K562 (cell line): ENCODE results near the gene USH2A. TPM values are rescaled to one million over a fixed set of nuclear protein-coding genes. Genes with fewer than 3 reads are reported as not detected.

Experiments used
- ATAC-seq: fragments of 200-7000 bp; cut with Tn5 transposase; 3 replicates; pipeline ENCODE4 v1.9.1; 2020; ENCODE audit warnings: moderate library complexity
- BruUV-seq: library from RNA; stranded (reverse); fragments of 400-500 nt; replicated peaks from 2 replicates; lab custom pipeline; 2021; lab: Mats Ljungman, UMichigan
- CTCF ChIA-PET: fragments of 300-600 bp; formaldehyde crosslinking; extraction: SDS; loops from one replicate; lab custom pipeline; 2021; ENCODE audit warnings: low intra/inter-chr PET ratio; lab: Yijun Ruan, JAX
- POLR2A ChIA-PET: fragments of 300-600, 350-650 bp; sonication (Branson Sonifier 250); formaldehyde crosslinking; extraction: SDS; loops from one replicate; lab custom pipeline; 2021; ENCODE audit warnings: antibody characterized with exemption, inconsistent platforms; lab: Yijun Ruan, JAX
- DNase-seq, 4 experiments: peaks; one replicate each; pipeline versions ENCODE4 v3.0.0 to v3.0.0-alpha.2; 2011 to 2018; ENCODE audit warnings: low spot score in 3 of 4, mixed read lengths in 3 of 4; ENCODE audit errors: extremely low read depth in 1 of 4
- FAIRE-seq: peaks from 2 replicates; lab custom pipeline; 2011; peaks lifted over from hg19 to GRCh38; lab: Jason Lieb, UNC
- H2AFZ ChIP-seq: 2 replicates; pipeline ENCODE4 v1.6.0; 2011; ENCODE audit warnings: low read depth, low read length, control low read depth, inconsistent platforms
- H3K27ac ChIP-seq: fragments of 200-600 bp; 3 replicates; pipeline ENCODE4 v1.8.0; 2011; ENCODE audit warnings: low read depth, mild to moderate bottlenecking, control low read depth, inconsistent platforms, low read length, moderate library complexity, mixed read lengths; ENCODE audit errors: extremely low read depth
- H3K27me3 ChIP-seq, 2 experiments: fragments of 300-600 bp in 1 of 2; 2 replicates in 1 of 2; 3 replicates in 1 of 2; pipeline versions ENCODE4 v1.6.0 to v1.8.0; 2011; ENCODE audit warnings: inconsistent platforms in 2 of 2, low read length in 2 of 2, mild to moderate bottlenecking in 1 of 2, mixed read lengths in 1 of 2, moderate library complexity in 1 of 2; ENCODE audit not compliant: control insufficient read depth in 2 of 2, insufficient read depth in 2 of 2
- H3K36me3 ChIP-seq: fragments of 300-600 bp; 3 replicates; pipeline ENCODE4 v1.8.0; 2011; ENCODE audit warnings: mild to moderate bottlenecking, low read length, inconsistent platforms; ENCODE audit not compliant: control insufficient read depth, insufficient read depth
- H3K4me1 ChIP-seq, 2 experiments: fragments of 200-600 bp in 1 of 2; replicated peaks in 1 of 2; 2 replicates in 1 of 2; 3 replicates in 1 of 2; pipeline versions ENCODE4 v1.5.1 to v1.8.0; 2011; ENCODE audit warnings: inconsistent platforms in 2 of 2, low read length in 2 of 2, mild to moderate bottlenecking in 1 of 2, mixed read lengths in 1 of 2, moderate library complexity in 1 of 2; ENCODE audit not compliant: control insufficient read depth in 2 of 2, insufficient read depth in 2 of 2
- H3K4me2 ChIP-seq: 2 replicates; pipeline ENCODE4 v1.6.1; 2011; ENCODE audit warnings: low read length, control low read depth, inconsistent platforms, mixed read lengths; ENCODE audit not compliant: insufficient read depth
- H3K4me3 ChIP-seq: fragments of 200-600 bp; sonication (generic), shearing (Covaris generic); 2 replicates; pipeline ENCODE4 v1.5.1; 2016; ENCODE audit warnings: control low read depth, inconsistent platforms
- H3K79me2 ChIP-seq: fragments of 200-600 bp; 3 replicates; pipeline ENCODE4 v1.8.0; 2011; ENCODE audit warnings: low read length, inconsistent platforms; ENCODE audit not compliant: control insufficient read depth, insufficient read depth
- H3K9ac ChIP-seq, 2 experiments: 2 replicates each; pipeline versions ENCODE4 v1.6.0 to v1.6.1; 2011; ENCODE audit warnings: low read depth in 2 of 2, low read length in 2 of 2, control low read depth in 1 of 2, inconsistent platforms in 1 of 2, mild to moderate bottlenecking in 1 of 2, mixed read lengths in 1 of 2; ENCODE audit not compliant: insufficient read depth in 1 of 2
- H3K9me1 ChIP-seq: one replicate; pipeline ENCODE4 v1.6.0; 2011; ENCODE audit warnings: inconsistent platforms, mild to moderate bottlenecking, low read length, moderate library complexity; ENCODE audit not compliant: control insufficient read depth, insufficient read depth
- H3K9me3 ChIP-seq: replicated peaks from 2 replicates; pipeline ENCODE4 v1.5.1; 2011; ENCODE audit warnings: low read depth, low read length, inconsistent platforms; ENCODE audit not compliant: control insufficient read depth, insufficient read depth
- H4K20me1 ChIP-seq: replicated peaks from 2 replicates; pipeline ENCODE4 v1.6.1; 2011; ENCODE audit warnings: low read length, inconsistent platforms, mixed read lengths; ENCODE audit not compliant: control insufficient read depth, insufficient read depth
- DMBX1 ChIP-seq: fragments of 250-450 bp; sonication (Bioruptor Pico); IDR thresholded peaks from 2 replicates; pipeline ENCODE4 v1.8.0; 2022; ENCODE audit warnings: inconsistent platforms, mild to moderate bottlenecking, moderate library complexity, borderline replicate concordance
- EWSR1 ChIP-seq: fragments of 450-650 bp; IDR thresholded peaks from 2 replicates; pipeline ENCODE4 v1.6.1; 2018; ENCODE audit warnings: borderline replicate concordance, mild to moderate bottlenecking, low read depth, moderate library complexity; ENCODE audit not compliant: partially characterized antibody
- GABPB2 ChIP-seq: fragments of 250-450 bp; sonication (Bioruptor Pico); conservative IDR thresholded peaks from 2 replicates; pipeline ENCODE4 v1.5.1; 2021; ENCODE audit warnings: mild to moderate bottlenecking
- GTF2F1 ChIP-seq: IDR thresholded peaks from 2 replicates; pipeline ENCODE4 v1.6.1; 2011; ENCODE audit warnings: low read depth, low read length, improper control_type of control experiment
- ILK ChIP-seq: fragments of 450-650 bp; IDR thresholded peaks from 2 replicates; pipeline ENCODE4 v1.6.1; 2016; ENCODE audit warnings: missing genetic modification characterization, low read depth, mild to moderate bottlenecking, missing compliant biosample characterization, moderate library complexity, borderline replicate concordance
- POLR2AphosphoS2 ChIP-seq: IDR thresholded peaks from 2 replicates; pipeline ENCODE4 v1.6.1; 2012; ENCODE audit warnings: low read length, improper control_type of control experiment
- RBM39 ChIP-seq: fragments of 200-400 bp; formaldehyde crosslinking; optimal IDR thresholded peaks from 2 replicates; pipeline ENCODE3; 2018; ENCODE audit warnings: low read depth, low read length
- SMARCB1 ChIP-seq: IDR thresholded peaks from 2 replicates; pipeline ENCODE4 v1.6.1; 2011; ENCODE audit warnings: improper control_type of control experiment, low read depth; ENCODE audit not compliant: insufficient read length
- TAL1 ChIP-seq: fragments of 450-650 bp; IDR thresholded peaks from 2 replicates; pipeline ENCODE4 v1.6.1; 2016; ENCODE audit warnings: mild to moderate bottlenecking
- ZKSCAN8 ChIP-seq: fragments of 200-800 bp; sonication (Bioruptor generic); IDR thresholded peaks from 2 replicates; pipeline ENCODE4 v1.6.1; 2016; ENCODE audit warnings: missing genetic modification characterization, missing compliant biosample characterization
- ZNF253 ChIP-seq: fragments of 250-450 bp; sonication (Bioruptor Pico); conservative IDR thresholded peaks from 2 replicates; pipeline ENCODE4 v1.6.1; 2021; ENCODE audit warnings: mild to moderate bottlenecking
- ZNF584 ChIP-seq: fragments of 200-800 bp; sonication (Bioruptor generic); IDR thresholded peaks from 2 replicates; pipeline ENCODE4 v1.6.1; 2016; ENCODE audit warnings: low read depth, mild to moderate bottlenecking, missing genetic modification characterization, missing compliant biosample characterization
- ZNF696 ChIP-seq: fragments of 250-450 bp; sonication (Bioruptor Pico); conservative IDR thresholded peaks from 2 replicates; pipeline ENCODE4 v1.4.0; 2020; ENCODE audit warnings: mild to moderate bottlenecking, moderate library complexity
- ZNF79 ChIP-seq: fragments of 250-450 bp; sonication (Bioruptor Pico); IDR thresholded peaks from 2 replicates; pipeline ENCODE4 v1.4.0; 2020; ENCODE audit warnings: low read depth, mild to moderate bottlenecking, moderate library complexity
- in situ Hi-C: fragments of 300-500 bp; cut with MboI; formaldehyde crosslinking; loops from 4 replicates; pipeline ENCODE4 v1.15.0; 2018; ENCODE audit warnings: inconsistent platforms, mixed read lengths
- intact Hi-C: fragments of 100-400 bp; cut with micrococcal nuclease; formaldehyde crosslinking; loops from 2 replicates; pipeline ENCODE4 v1.14.2; 2022
- polyA plus RNA-seq, 8 experiments: library from polyadenylated mRNA; depleted of rRNA in 4 of 8; stranded (reverse) in 5 of 8; unstranded in 3 of 8; fragments of >200 nt; fragmentation: Nextera tagmentation in 2 of 8; fragmentation: Illumina TruSeq in 1 of 8; extraction: Ambion mirVana in 2 of 8; extraction: Trizol in 1 of 8; gene quantifications; 2 replicates each; pipeline versions ENCODE4 v1.2.1 to v1.2.3, GENCODE V29; 2011 to 2014; ENCODE audit warnings: inconsistent platforms in 1 of 8, missing spikeins in 1 of 8
- total RNA-seq, 7 experiments: library from RNA; depleted of rRNA in 6 of 7; stranded (reverse); fragments of >200 nt in 6 of 7; fragmentation: Illumina TruSeq in 2 of 7; extraction: Trizol in 2 of 7; gene quantifications; 2 replicates each; pipeline versions ENCODE4 v1.2.1 to v1.2.3, GENCODE V29; 2011 to 2021; ENCODE audit warnings: low replicate concordance in 1 of 7
- TF ChIP-seq, protein P1 (sequence below): sonication (generic); formaldehyde crosslinking; IDR thresholded peaks from 2 replicates; pipeline ENCODE4 v1.8.1; 2023; ENCODE audit warnings: mild to moderate bottlenecking, missing genetic modification reagents, moderate library complexity
- TF ChIP-seq, protein P2 (sequence below): fragments of 450-650 bp; formaldehyde crosslinking; IDR thresholded peaks from 2 replicates; pipeline ENCODE4 v1.4.0; 2020; ENCODE audit warnings: mild to moderate bottlenecking
- TF ChIP-seq, protein P3 (sequence below), 2 experiments: fragments of 450-650 bp; IDR thresholded peaks; 2 replicates each; pipeline ENCODE4 v1.6.1; 2016

USH2A gene
- total and polyA plus RNA-seq, 9 of the 15 experiments (the other 6 are each of a cell fraction or from before 2014, with no cell fraction given) = under 0.01 TPM; not detected in 7

DNA sequence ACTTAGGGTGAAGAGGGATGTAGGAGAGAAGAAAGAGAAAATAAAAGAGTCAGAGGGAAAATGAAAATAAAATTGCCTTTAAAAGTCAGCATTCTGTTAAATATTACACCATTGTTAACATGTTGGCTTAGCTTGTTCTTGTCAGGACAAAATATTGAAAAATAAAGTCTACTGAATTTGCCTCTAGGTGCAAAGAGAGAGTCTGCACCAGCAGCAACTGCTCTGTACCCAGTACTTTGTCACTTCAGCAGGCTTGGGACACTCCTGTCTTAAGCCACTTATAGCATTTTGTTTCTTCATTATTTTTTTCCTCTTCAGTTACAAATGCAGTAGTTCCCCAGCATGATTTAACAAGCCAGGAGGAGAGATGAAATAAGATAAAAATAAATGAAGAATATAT, 11.0 kb upstream of the USH2A start:
- H3K27me3 ChIP-seq = no peaks in the 10 kb centered on the region
- H4K20me1 ChIP-seq = no peaks in the 10 kb centered on the region
- H3K4me1 ChIP-seq = no peaks in the 10 kb centered on the region
- H3K4me3 ChIP-seq = no peak overlapping the region
- ATAC-seq (no peak), DNase-seq (no peak), FAIRE-seq (no peak)
- intact Hi-C loops (no loop called here), in situ Hi-C loops (no loop called here)
- no peak overlapping the region for H3K4me2 ChIP-seq
- H3K27ac ChIP-seq = no peak overlapping the region
- ChIA-PET CTCF (no interaction called here), POLR2A (no interaction called here)
- H2AFZ ChIP-seq = no peak overlapping the region
- BruUV-seq = no TSS peak
- no peak overlapping the region for H3K9ac ChIP-seq
- H3K36me3 ChIP-seq = no peaks in the 10 kb centered on the region
- no peaks in the 10 kb centered on the region; the same call in 1 of the 2 replicates for H3K9me3 ChIP-seq
- H3K9me1 ChIP-seq = no peaks in the 10 kb centered on the region
- no peaks in the 10 kb centered on the region for H3K79me2 ChIP-seq
- TF ChIP-seq, protein P1, sequence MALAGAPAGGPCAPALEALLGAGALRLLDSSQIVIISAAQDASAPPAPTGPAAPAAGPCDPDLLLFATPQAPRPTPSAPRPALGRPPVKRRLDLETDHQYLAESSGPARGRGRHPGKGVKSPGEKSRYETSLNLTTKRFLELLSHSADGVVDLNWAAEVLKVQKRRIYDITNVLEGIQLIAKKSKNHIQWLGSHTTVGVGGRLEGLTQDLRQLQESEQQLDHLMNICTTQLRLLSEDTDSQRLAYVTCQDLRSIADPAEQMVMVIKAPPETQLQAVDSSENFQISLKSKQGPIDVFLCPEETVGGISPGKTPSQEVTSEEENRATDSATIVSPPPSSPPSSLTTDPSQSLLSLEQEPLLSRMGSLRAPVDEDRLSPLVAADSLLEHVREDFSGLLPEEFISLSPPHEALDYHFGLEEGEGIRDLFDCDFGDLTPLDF = no peak
- no peak for TF ChIP-seq ZNF253 (CRISPR knock-in tag)
- TF ChIP-seq, protein P2, sequence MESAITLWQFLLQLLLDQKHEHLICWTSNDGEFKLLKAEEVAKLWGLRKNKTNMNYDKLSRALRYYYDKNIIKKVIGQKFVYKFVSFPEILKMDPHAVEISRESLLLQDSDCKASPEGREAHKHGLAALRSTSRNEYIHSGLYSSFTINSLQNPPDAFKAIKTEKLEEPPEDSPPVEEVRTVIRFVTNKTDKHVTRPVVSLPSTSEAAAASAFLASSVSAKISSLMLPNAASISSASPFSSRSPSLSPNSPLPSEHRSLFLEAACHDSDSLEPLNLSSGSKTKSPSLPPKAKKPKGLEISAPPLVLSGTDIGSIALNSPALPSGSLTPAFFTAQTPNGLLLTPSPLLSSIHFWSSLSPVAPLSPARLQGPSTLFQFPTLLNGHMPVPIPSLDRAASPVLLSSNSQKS = no peak
- TF ChIP-seq SMARCB1 = no peak
- no peak for TF ChIP-seq POLR2AphosphoS2
- TF ChIP-seq DMBX1 (CRISPR knock-in tag) = no peak
- TF ChIP-seq, protein P3, sequence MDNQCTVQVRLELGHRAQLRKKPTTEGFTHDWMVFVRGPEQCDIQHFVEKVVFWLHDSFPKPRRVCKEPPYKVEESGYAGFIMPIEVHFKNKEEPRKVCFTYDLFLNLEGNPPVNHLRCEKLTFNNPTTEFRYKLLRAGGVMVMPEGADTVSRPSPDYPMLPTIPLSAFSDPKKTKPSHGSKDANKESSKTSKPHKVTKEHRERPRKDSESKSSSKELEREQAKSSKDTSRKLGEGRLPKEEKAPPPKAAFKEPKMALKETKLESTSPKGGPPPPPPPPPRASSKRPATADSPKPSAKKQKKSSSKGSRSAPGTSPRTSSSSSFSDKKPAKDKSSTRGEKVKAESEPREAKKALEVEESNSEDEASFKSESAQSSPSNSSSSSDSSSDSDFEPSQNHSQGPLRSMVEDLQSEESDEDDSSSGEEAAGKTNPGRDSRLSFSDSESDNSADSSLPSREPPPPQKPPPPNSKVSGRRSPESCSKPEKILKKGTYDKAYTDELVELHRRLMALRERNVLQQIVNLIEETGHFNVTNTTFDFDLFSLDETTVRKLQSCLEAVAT (IDR thresholded peaks at IDR 0.05) = no peak
- TF ChIP-seq ILK (tag) = no peak
- no peak for TF ChIP-seq ZNF584 (CRISPR knock-in tag)
- TF ChIP-seq GABPB2 (CRISPR knock-in tag) = no peak
- TF ChIP-seq GTF2F1 = no peak
- no peak for TF ChIP-seq TAL1
- no peak for TF ChIP-seq EWSR1
- no peak for TF ChIP-seq RBM39
- no peak for TF ChIP-seq ZNF696 (CRISPR knock-in tag)
- TF ChIP-seq ZNF79 = no peak
- no peak for TF ChIP-seq ZKSCAN8 (CRISPR knock-in tag)
